Psoas muscle (tissue), 8 donors: ENCODE data around the gene SLC25A14. TPM values are rescaled to one million over a fixed set of nuclear protein-coding genes. Genes with fewer than 3 reads are reported as not detected.
A peak's percentile ranks its signal among the peaks of the same experiment; 100 is the strongest.

ENCODE experiments used
- ATAC-seq, 4 donors: fragments of 200-7000 bp; cut with Tn5 transposase; one replicate each; pipeline ENCODE4 v1.9.1; 2020; ENCODE audit warnings: moderate library complexity in 3 of 4, mild to moderate bottlenecking in 2 of 4
- DNase-seq, 2 donors: peaks; one replicate each; pipeline ENCODE4 v3.0.0-alpha.2; 2020
- H3K27ac ChIP-seq: fragments of 200-600 bp; one replicate; pipeline ENCODE4 v1.8.0; 2022
- H3K27me3 ChIP-seq, 3 donors: fragments of 200-600 bp in 1 of 3; one replicate each; pipeline versions ENCODE4 v1.6.1 to v1.8.0; 2013 to 2022; ENCODE audit warnings: low read length in 2 of 3, mild to moderate bottlenecking in 2 of 3, moderate library complexity in 1 of 3; ENCODE audit not compliant: insufficient read depth in 3 of 3
- H3K36me3 ChIP-seq, 2 donors: fragments of 200-600 bp in 1 of 2; one replicate each; pipeline versions ENCODE4 v1.6.1 to v1.8.0; 2013 to 2022; ENCODE audit warnings: low read depth in 1 of 2, mild to moderate bottlenecking in 1 of 2, moderate library complexity in 1 of 2; ENCODE audit not compliant: insufficient read depth in 1 of 2
- H3K4me1 ChIP-seq: fragments of 200-600 bp; one replicate; pipeline ENCODE4 v1.8.0; 2022
- H3K4me3 ChIP-seq: fragments of 200-600 bp; one replicate; pipeline ENCODE4 v1.8.0; 2022; ENCODE audit warnings: mild to moderate bottlenecking
- H3K9me3 ChIP-seq: fragments of 200-600 bp; one replicate; pipeline ENCODE4 v1.8.0; 2022
- WGBS, 3 donors: extraction: QIAGEN DNeasy Blood & Tissue Kit; methylation state at CpG; one replicate each; pipeline versions ENCODE4 v1.1.6 to v1.1.7; 2013; 5-methylcytosine and 5-hydroxymethylcytosine counted together
- intact Hi-C, 2 donors: fragments of 100-400 bp; cut with DNase I; formaldehyde crosslinking; loops; one replicate each; pipeline versions ENCODE4 v1.11.0 to v1.14.2; 2022
- polyA plus RNA-seq, 3 donors: library from polyadenylated mRNA; stranded (reverse); fragments of 200-250 nt; gene quantifications; one replicate each; pipeline ENCODE4 v1.2.3, GENCODE V29; 2013
- total RNA-seq, 4 donors: library from RNA; stranded (reverse); fragmentation: NEBNext Ultra II Directional in 2 of 4; extraction: Animal tissue kit (Norgen Biotek cat#: 25700) in 2 of 4; gene quantifications; one replicate each; pipeline versions ENCODE4 v1.2.1 to v1.2.4, GENCODE V29; 2021 to 2023
- TF ChIP-seq, protein P1 (sequence below): fragments of 200-600 bp; IDR thresholded peaks from one replicate; pipeline ENCODE4 v1.8.0; 2022; ENCODE audit warnings: antibody characterized with exemption
- donor health status: healthy with polysubstance abuse.
- donor health status: DM: no; HTN: no; CAD: no; lungs with moderate emphysema.
- donor health status: Bipolar disorder and iron deficiency.
- donor health status: healthy.
- donor health status: DM: yes; HTN: yes; CAD: no.
- donor health status: DM: no; HTN: no; CAD: no.
- donor health status: DM: no; HTN: no; CAD: no.
- donor health status: DM: yes; HTN: yes; CAD: no.

Gene SLC25A14
- total and polyA plus RNA-seq, 7 donors: 3.5 to 19.2 (median 7.1) TPM

GRCh38 chrX:130386408-130386808, 46.7 kb downstream of the SLC25A14 start:
- TF ChIP-seq, protein P1, sequence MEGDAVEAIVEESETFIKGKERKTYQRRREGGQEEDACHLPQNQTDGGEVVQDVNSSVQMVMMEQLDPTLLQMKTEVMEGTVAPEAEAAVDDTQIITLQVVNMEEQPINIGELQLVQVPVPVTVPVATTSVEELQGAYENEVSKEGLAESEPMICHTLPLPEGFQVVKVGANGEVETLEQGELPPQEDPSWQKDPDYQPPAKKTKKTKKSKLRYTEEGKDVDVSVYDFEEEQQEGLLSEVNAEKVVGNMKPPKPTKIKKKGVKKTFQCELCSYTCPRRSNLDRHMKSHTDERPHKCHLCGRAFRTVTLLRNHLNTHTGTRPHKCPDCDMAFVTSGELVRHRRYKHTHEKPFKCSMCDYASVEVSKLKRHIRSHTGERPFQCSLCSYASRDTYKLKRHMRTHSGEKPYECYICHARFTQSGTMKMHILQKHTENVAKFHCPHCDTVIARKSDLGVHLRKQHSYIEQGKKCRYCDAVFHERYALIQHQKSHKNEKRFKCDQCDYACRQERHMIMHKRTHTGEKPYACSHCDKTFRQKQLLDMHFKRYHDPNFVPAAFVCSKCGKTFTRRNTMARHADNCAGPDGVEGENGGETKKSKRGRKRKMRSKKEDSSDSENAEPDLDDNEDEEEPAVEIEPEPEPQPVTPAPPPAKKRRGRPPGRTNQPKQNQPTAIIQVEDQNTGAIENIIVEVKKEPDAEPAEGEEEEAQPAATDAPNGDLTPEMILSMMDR: no peak
- H3K36me3 ChIP-seq: no peaks in the 10 kb centered on the region
- H3K27ac ChIP-seq: no peak overlapping the region
- H3K27me3 ChIP-seq: no peaks in the 10 kb centered on the region
- no peak for ATAC-seq
- intact Hi-C loops: no loop called here
- no peak for DNase-seq
- 57 to 74% (median 73%) methylated on average over 5 of the region's 5 CpGs for WGBS, 3 donors
- no peak overlapping the region for H3K4me3 ChIP-seq
- no peaks in the 10 kb centered on the region for H3K9me3 ChIP-seq
- H3K4me1 ChIP-seq: no peaks in the 10 kb centered on the region

- no peak overlapping the region for H3K27ac ChIP-seq
- intact Hi-C loops: loop anchor here in 1 of 2 donors (5.0 kb wide), 1 partner anchor 524 kb away; no protein-coding TSS in a partner anchor
- no peak overlapping the region for H3K4me3 ChIP-seq
- peaks cover 0 to 7% (median 0%) of the 10 kb centered on the region in 3 donors for H3K27me3 ChIP-seq
- peak in 1 of 2 donors; percentile 18 for DNase-seq
- 33 to 37% (median 36%) methylated on average over 5 of the region's 5 CpGs for WGBS, 3 donors
- TF ChIP-seq, protein P1: peak; percentile 62
- peak in 2 of 4 donors; percentile 57 to 71 for ATAC-seq
- no peaks in the 10 kb centered on the region for H3K36me3 ChIP-seq
- no peaks in the 10 kb centered on the region for H3K9me3 ChIP-seq
- no peaks in the 10 kb centered on the region for H3K4me1 ChIP-seq
Measured at GRCh38 chrX:130393451-130394074, 53.8 kb downstream of the SLC25A14 start.

GRCh38 chrX:130395341-130395740, 55.6 kb downstream of the SLC25A14 start:
- peaks cover 0 to 11% (median 0%) of the 10 kb centered on the region in 3 donors for H3K27me3 ChIP-seq
- 33 to 40% (median 36%) methylated on average over 7 of the region's 7 CpGs for WGBS, 3 donors

DNA sequence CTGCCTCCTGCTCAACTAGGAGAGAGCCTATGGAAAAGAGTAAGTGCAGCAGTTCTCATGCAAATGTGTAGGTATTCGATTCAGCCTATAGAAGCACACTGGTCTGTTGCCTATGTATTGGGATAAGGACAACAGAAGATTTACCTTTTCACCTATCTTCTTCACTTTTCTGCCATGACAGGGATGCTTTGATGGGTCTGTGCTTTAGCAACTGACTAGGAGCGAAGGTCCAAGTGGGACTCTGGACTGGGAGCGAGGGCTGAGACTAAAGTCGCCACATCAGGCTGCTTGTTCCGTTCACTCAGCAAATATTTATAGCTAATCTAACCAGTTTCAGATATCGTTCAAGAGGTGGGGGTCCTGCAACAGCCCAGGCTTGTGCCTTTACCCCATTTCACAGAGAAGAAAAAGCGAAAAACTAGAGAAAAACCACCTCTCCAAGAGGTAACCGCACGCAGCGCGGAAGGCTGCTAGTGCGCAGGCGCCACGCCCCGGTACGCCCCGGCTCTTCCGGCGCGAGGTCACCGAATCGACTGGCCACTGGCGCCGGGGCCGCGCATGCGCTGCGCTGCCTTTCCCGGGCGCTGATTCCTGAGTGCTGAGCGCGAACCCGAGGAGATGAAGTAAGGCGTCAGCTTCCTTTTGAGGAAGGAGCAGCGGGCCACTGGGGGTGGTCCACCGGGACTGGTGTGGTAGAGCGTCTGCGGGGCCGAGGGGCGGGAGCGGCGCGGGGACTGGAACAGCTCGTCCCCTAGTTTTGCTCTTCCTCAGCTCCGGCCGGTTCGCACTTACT, 61.9 kb downstream of the SLC25A14 start, which contains the start of gene RBMX2:
TSS of gene RBMX2 (plus strand) at position 573 of the 793 bp plus-strand sequence. CDS start at position 619, 46 bp downstream.
- peak; percentile 89 to 100 (median 98) for ATAC-seq
- 1 to 35% (median 1%) methylated on average over 14 to 47 of the region's 47 CpGs for WGBS, 3 donors
- H3K9me3 ChIP-seq: no peaks in the 10 kb centered on the region
- peak within 1 kb of the TSS; percentile 64 for H3K4me3 ChIP-seq
- TF ChIP-seq, protein P1: no peak
- peaks cover 0 to 4% (median 0%) of the 10 kb centered on the region in 3 donors for H3K27me3 ChIP-seq
- peak within 1 kb of the TSS; percentile 59 for H3K27ac ChIP-seq
- peak; percentile 80 to 88 for DNase-seq
- peaks cover 0 to 20% of the 10 kb centered on the region in 2 donors for H3K36me3 ChIP-seq
- H3K4me1 ChIP-seq: peaks cover 5% of the 10 kb centered on the region
- intact Hi-C loops: loop anchor here in 1 of 2 donors (5.0 kb wide), 1 partner anchor 501 kb away; the partner anchor contains the start of gene ENOX2

More at GRCh38 chrX:130395341-130395740, 55.6 kb downstream of the SLC25A14 start:
- intact Hi-C loops: loop anchor here (5.0 kb wide), 2 partner anchors 58 to 522 kb away; partner anchors contain the start of gene SLC25A14 (in 1 of the 2)
- Histone ChIP-seq H3K4me3 (no peak overlapping the region), H3K36me3 (no peaks in the 10 kb centered on the region), H3K4me1 (no peaks in the 10 kb centered on the region), H3K27ac (no peak overlapping the region), H3K9me3 (no peaks in the 10 kb centered on the region)
- no peak for ATAC-seq
- TF ChIP-seq, protein P1: no peak
- DNase-seq: no peak
